DOHH2 (cell line): ENCODE data around the gene SUCLG1.

ENCODE experiments used
- H3F3A ChIP-seq: fragments of 200-600 bp; sonication (generic), shearing (Covaris generic); 2 replicates; pipeline ENCODE4 v1.6.0; 2016; ENCODE audit warnings: antibody characterized with exemption, mild to moderate bottlenecking; ENCODE audit not compliant: control insufficient read depth, insufficient read depth
- H3K27ac ChIP-seq: fragments of 200-600 bp; sonication (generic); 2 replicates; pipeline ENCODE4 v1.5.1; 2014; ENCODE audit warnings: low read depth, mild to moderate bottlenecking, low read length, moderate library complexity
- H3K27me3 ChIP-seq: fragments of 200-600 bp; sonication (generic); 2 replicates; pipeline ENCODE4 v1.6.1; 2014; ENCODE audit warnings: mild to moderate bottlenecking, low read length, mixed read lengths; ENCODE audit not compliant: control insufficient read depth
- H3K36me3 ChIP-seq: fragments of 200-600 bp; sonication (generic); 2 replicates; pipeline ENCODE4 v1.6.1; 2014; ENCODE audit warnings: mild to moderate bottlenecking, low read length, moderate library complexity, mixed read lengths; ENCODE audit not compliant: control insufficient read depth
- H3K4me1 ChIP-seq: fragments of 200-600 bp; sonication (generic); 2 replicates; pipeline ENCODE4 v1.6.1; 2014; ENCODE audit warnings: mild to moderate bottlenecking, low read length, mixed read lengths; ENCODE audit not compliant: control insufficient read depth
- H3K4me2 ChIP-seq: fragments of 200-600 bp; sonication (generic); 2 replicates; pipeline ENCODE4 v1.6.0; 2014; ENCODE audit warnings: mild to moderate bottlenecking, low read length, moderate library complexity
- H3K4me3 ChIP-seq: fragments of 200-600 bp; sonication (generic); 2 replicates; pipeline ENCODE4 v1.5.1; 2014; ENCODE audit warnings: mild to moderate bottlenecking, low read length, mixed read lengths
- H3K79me2 ChIP-seq: fragments of 200-600 bp; sonication (generic); 2 replicates; pipeline ENCODE4 v1.6.1; 2014; ENCODE audit warnings: mild to moderate bottlenecking, low read length, mixed read lengths; ENCODE audit not compliant: control insufficient read depth
- H3K9me2 ChIP-seq: fragments of 200-600 bp; sonication (generic); replicated peaks from 2 replicates; pipeline ENCODE4 v1.6.1; 2014; ENCODE audit warnings: mild to moderate bottlenecking, low read length, mixed read lengths; ENCODE audit not compliant: control insufficient read depth
- H3K9me3 ChIP-seq: fragments of 200-600 bp; sonication (generic); 2 replicates; pipeline ENCODE4 v1.6.1; 2014; ENCODE audit warnings: antibody characterized with exemption, low read length, mixed read lengths; ENCODE audit not compliant: control insufficient read depth, insufficient read depth
- H4K20me1 ChIP-seq: fragments of 200-600 bp; sonication (generic); 2 replicates; pipeline ENCODE4 v1.6.0; 2014; ENCODE audit warnings: low read depth, mild to moderate bottlenecking, antibody characterized with exemption, low read length, moderate library complexity; ENCODE audit not compliant: control insufficient read depth, insufficient read depth
- EZH2phosphoT487 ChIP-seq: fragments of 200-600 bp; sonication (generic); IDR thresholded peaks from 2 replicates; pipeline ENCODE4 v1.6.1; 2017; ENCODE audit warnings: borderline replicate concordance, mild to moderate bottlenecking, antibody characterized with exemption, low read length, moderate library complexity, mixed read lengths
- TF ChIP-seq, protein P1 (sequence below): fragments of 200-600 bp; sonication (generic); IDR thresholded peaks from one replicate; pipeline ENCODE4 v1.5.1; 2014; ENCODE audit warnings: antibody characterized with exemption, mild to moderate bottlenecking, low read depth, low read length; ENCODE audit not compliant: poor library complexity, severe bottlenecking

The SUCLG1 gene

DNA sequence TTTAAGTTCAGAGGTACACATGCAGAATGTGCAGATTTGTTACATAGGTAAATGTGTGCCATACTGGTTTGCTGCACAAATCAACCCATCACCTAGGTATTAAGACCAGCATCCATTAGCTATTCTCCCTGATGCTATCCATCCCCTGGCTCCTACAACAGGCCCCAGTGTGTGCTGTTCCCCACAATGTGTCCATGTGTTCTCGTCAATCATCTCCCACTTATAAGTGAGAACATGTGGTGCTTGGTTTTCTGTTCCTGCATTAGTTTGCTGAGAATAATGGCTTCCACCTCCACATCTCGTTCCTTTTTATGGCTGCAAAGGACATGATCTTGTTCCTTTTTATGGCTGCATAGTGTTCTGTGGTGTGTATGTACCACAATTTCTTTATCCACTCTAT lies 75.8 kb downstream of the SUCLG1 start:
- H3K27me3 ChIP-seq, result no peaks in the 10 kb centered on the region; the same call in 1 of the 2 replicates
- H3K27ac ChIP-seq, result no peak overlapping the region
- H3F3A ChIP-seq, result no peaks in the 10 kb centered on the region
- H3K9me3 ChIP-seq, result no peaks in the 10 kb centered on the region
- H3K79me2 ChIP-seq, result no peaks in the 10 kb centered on the region
- H3K36me3 ChIP-seq, result no peaks in the 10 kb centered on the region
- no peaks in the 10 kb centered on the region for H3K4me1 ChIP-seq
- no peak overlapping the region for H3K4me3 ChIP-seq
- TF ChIP-seq EZH2phosphoT487, result no peak
- TF ChIP-seq, protein P1, sequence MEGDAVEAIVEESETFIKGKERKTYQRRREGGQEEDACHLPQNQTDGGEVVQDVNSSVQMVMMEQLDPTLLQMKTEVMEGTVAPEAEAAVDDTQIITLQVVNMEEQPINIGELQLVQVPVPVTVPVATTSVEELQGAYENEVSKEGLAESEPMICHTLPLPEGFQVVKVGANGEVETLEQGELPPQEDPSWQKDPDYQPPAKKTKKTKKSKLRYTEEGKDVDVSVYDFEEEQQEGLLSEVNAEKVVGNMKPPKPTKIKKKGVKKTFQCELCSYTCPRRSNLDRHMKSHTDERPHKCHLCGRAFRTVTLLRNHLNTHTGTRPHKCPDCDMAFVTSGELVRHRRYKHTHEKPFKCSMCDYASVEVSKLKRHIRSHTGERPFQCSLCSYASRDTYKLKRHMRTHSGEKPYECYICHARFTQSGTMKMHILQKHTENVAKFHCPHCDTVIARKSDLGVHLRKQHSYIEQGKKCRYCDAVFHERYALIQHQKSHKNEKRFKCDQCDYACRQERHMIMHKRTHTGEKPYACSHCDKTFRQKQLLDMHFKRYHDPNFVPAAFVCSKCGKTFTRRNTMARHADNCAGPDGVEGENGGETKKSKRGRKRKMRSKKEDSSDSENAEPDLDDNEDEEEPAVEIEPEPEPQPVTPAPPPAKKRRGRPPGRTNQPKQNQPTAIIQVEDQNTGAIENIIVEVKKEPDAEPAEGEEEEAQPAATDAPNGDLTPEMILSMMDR, result no peak
- no peaks in the 10 kb centered on the region for H4K20me1 ChIP-seq
- no peaks in the 10 kb centered on the region for H3K9me2 ChIP-seq
- H3K4me2 ChIP-seq, result no peak overlapping the region

DNA sequence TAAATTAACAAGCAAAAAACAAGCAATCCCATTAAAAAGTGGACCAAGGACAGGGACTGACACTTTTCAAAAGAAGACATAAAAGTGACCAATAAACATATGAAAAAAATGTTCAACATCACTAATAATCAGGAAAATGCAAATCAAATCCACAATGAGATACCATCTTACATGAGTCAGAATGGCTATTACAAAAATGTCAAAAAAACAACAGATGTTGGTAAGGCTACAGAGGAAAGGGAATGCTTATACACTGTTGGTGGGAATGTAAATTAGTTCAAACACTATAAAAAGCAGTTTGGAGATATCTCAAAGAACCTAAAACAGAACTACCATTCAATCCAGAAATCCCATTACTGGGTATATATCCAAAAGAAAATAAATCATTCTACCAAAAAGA lies 78.2 kb downstream of the SUCLG1 start:
- H3K4me1 ChIP-seq, result no peaks in the 10 kb centered on the region
- H3K4me3 ChIP-seq, result no peak overlapping the region
- H3K27ac ChIP-seq, result no peak overlapping the region
- no peak for TF ChIP-seq EZH2phosphoT487
- TF ChIP-seq, protein P1, result no peak
- H3K36me3 ChIP-seq, result no peaks in the 10 kb centered on the region
- H3F3A ChIP-seq, result no peaks in the 10 kb centered on the region
- H3K9me2 ChIP-seq, result no peaks in the 10 kb centered on the region
- no peaks in the 10 kb centered on the region for H3K27me3 ChIP-seq
- H3K9me3 ChIP-seq, result no peaks in the 10 kb centered on the region
- no peaks in the 10 kb centered on the region for H4K20me1 ChIP-seq
- H3K79me2 ChIP-seq, result no peaks in the 10 kb centered on the region
- H3K4me2 ChIP-seq, result no peak overlapping the region

DNA sequence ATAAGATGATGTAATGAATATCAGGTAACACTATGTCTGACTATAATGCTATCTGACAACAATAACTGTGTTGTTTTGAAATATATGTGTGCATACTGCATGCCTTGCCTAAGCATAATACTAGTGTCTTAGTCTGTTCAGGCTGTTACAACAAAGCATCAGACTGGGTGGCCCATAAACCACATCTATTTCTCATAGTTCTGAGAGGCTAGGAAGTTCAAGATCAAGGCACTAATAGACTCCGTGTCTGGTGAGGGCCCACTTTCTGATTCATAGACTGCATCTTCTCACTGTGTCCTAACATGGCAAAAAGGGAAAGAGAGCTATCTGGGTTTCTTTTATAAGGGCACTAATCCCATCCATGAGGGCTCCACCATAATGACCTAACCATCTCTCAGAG lies 80.1 kb downstream of the SUCLG1 start:
- H3K36me3 ChIP-seq, result no peaks in the 10 kb centered on the region
- H3K9me3 ChIP-seq, result no peaks in the 10 kb centered on the region
- H3K79me2 ChIP-seq, result no peaks in the 10 kb centered on the region
- no peaks in the 10 kb centered on the region for H3K9me2 ChIP-seq
- no peak overlapping the region for H3K4me2 ChIP-seq
- no peaks in the 10 kb centered on the region for H3K4me1 ChIP-seq
- H3K4me3 ChIP-seq, result no peak overlapping the region
- TF ChIP-seq, protein P1, result no peak
- TF ChIP-seq EZH2phosphoT487, result no peak
- no peaks in the 10 kb centered on the region for H4K20me1 ChIP-seq
- H3K27me3 ChIP-seq, result no peaks in the 10 kb centered on the region
- no peaks in the 10 kb centered on the region for H3F3A ChIP-seq
- no peak overlapping the region for H3K27ac ChIP-seq

DNA sequence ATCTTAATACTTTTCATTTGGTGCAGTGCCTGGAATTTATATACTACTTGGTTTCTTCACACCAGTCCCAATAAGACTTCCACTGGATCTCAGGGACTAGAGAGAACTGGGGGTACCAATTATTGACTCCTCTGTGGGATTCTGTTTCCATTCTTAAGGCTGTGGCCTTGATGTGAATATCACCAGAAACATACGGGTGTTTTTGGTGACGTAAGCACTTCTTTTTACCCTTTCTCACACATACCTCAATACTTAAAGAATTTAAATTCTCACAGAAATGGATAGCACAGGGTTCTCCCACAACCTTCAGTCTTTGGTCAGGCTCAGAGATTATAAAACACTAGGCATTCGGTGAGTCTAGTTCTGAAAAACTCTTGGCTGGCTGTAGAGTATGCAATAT lies 84.1 kb downstream of the SUCLG1 start:
- Histone ChIP-seq H3K27me3 (no peaks in the 10 kb centered on the region), H3K36me3 (no peaks in the 10 kb centered on the region), H3K9me2 (no peaks in the 10 kb centered on the region), H3K79me2 (no peaks in the 10 kb centered on the region), H3F3A (no peaks in the 10 kb centered on the region), H3K4me1 (no peaks in the 10 kb centered on the region), H3K4me3 (no peak overlapping the region), H4K20me1 (no peaks in the 10 kb centered on the region), H3K4me2 (no peak overlapping the region), H3K27ac (no peak overlapping the region), H3K9me3 (no peaks in the 10 kb centered on the region)
- TF ChIP-seq EZH2phosphoT487, result no peak
- TF ChIP-seq, protein P1, result no peak
